DND-41 (cell line): Measurements from ENCODE around the gene ZNF654.

ENCODE experiments used
- EZH2 ChIP-seq: IDR thresholded peaks from 3 replicates; pipeline ENCODE4 v1.6.1; 2012; ENCODE audit warnings: borderline replicate concordance, low read depth, mild to moderate bottlenecking, moderate library complexity, low read length, inconsistent platforms; ENCODE audit not compliant: severe bottlenecking
- TF ChIP-seq, protein P1 (sequence below): IDR thresholded peaks from 2 replicates; pipeline ENCODE4 v1.5.1; 2012; ENCODE audit warnings: borderline replicate concordance, low read length, moderate library complexity, mild to moderate bottlenecking; ENCODE audit not compliant: poor library complexity, severe bottlenecking; ENCODE audit errors: extremely low read depth

DNA sequence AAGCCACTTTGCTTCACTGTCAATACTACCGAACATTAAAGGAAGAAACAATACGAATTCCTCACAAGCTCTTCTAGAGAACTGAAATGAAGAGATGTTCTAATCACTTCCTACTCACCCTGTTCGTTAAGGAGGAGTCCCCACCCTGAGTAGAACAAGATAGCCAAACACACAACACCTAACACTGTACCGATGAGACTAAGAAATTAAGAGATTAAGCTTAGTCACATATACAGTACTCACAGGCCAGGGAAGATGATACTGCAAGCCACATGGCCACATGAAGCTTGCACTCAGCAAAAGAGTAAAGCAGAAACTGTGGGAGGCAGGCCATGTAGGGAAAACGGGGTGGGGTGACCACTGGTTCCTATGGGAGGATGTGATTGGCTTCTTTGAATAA, 48.2 kb upstream of the ZNF654 start:
- TF ChIP-seq, protein P1, sequence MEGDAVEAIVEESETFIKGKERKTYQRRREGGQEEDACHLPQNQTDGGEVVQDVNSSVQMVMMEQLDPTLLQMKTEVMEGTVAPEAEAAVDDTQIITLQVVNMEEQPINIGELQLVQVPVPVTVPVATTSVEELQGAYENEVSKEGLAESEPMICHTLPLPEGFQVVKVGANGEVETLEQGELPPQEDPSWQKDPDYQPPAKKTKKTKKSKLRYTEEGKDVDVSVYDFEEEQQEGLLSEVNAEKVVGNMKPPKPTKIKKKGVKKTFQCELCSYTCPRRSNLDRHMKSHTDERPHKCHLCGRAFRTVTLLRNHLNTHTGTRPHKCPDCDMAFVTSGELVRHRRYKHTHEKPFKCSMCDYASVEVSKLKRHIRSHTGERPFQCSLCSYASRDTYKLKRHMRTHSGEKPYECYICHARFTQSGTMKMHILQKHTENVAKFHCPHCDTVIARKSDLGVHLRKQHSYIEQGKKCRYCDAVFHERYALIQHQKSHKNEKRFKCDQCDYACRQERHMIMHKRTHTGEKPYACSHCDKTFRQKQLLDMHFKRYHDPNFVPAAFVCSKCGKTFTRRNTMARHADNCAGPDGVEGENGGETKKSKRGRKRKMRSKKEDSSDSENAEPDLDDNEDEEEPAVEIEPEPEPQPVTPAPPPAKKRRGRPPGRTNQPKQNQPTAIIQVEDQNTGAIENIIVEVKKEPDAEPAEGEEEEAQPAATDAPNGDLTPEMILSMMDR, result no peak
- no peak for TF ChIP-seq EZH2
